ENCODE results near the gene EFCC1.

The EFCC1 gene

DNA sequence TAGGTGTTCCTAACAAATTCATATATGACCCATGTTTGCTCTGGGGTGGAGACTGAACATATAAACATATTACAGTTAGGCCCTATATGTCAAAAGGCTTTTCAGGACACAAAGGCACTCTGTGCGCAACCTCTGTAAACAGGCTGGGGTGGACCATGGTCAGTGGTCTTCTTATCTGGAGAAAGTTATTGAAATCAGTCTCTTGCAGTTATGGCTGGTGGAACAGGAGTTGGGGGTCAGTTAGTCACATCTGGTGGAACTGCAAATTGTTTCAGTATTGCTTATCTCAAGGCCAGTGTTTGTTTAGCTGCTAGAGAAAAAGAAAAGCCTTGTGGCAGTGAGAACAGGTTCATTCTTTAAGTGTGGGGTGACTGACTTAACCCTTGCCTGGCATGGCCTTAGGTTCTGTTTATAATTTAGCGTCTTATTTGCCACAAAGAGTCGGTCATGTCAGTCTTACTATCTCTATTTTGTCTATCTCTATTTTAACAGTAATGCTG, 53.6 kb downstream of the EFCC1 start:
- Histone ChIP-seq H3K9me2 (replicated peaks; ENCODE audit: insufficient read depth, low read length) (no peaks in the 10 kb centered on the region), H4K20me1 (ENCODE audit: low read depth, low read length) (no peaks in the 10 kb centered on the region), H3K79me2 (ENCODE audit: insufficient read depth, low read length) (no peaks in the 10 kb centered on the region), H3F3A (ENCODE audit: insufficient read depth) (no peaks in the 10 kb centered on the region), H3K4me2 (ENCODE audit: low read depth, low read length, poor library complexity, severe bottlenecking) (no peak overlapping the region), H3K9ac (ENCODE audit: low read length) (no peak overlapping the region), H2AFZ (ENCODE audit: low read depth, low read length, severe bottlenecking) (no peak overlapping the region), H3K9me3 (ENCODE audit: insufficient read depth, low read length) (no peaks in the 10 kb centered on the region), H3K27me3 (ENCODE audit: low read length) (no peaks in the 10 kb centered on the region), H3K36me3 (ENCODE audit: low read length) (no peaks in the 10 kb centered on the region), H3K4me3 (ENCODE audit: insufficient read depth, low read length, poor library complexity, severe bottlenecking) (no peak overlapping the region), H3K27ac (ENCODE audit: low read depth, low read length) (no peak overlapping the region)
- TF ChIP-seq, protein P1, sequence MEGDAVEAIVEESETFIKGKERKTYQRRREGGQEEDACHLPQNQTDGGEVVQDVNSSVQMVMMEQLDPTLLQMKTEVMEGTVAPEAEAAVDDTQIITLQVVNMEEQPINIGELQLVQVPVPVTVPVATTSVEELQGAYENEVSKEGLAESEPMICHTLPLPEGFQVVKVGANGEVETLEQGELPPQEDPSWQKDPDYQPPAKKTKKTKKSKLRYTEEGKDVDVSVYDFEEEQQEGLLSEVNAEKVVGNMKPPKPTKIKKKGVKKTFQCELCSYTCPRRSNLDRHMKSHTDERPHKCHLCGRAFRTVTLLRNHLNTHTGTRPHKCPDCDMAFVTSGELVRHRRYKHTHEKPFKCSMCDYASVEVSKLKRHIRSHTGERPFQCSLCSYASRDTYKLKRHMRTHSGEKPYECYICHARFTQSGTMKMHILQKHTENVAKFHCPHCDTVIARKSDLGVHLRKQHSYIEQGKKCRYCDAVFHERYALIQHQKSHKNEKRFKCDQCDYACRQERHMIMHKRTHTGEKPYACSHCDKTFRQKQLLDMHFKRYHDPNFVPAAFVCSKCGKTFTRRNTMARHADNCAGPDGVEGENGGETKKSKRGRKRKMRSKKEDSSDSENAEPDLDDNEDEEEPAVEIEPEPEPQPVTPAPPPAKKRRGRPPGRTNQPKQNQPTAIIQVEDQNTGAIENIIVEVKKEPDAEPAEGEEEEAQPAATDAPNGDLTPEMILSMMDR (IDR thresholded peaks at IDR 0.05; ENCODE audit: insufficient read depth, low read length, poor library complexity, severe bottlenecking) = no peak
- no peak for TF ChIP-seq EZH2phosphoT487 (conservative IDR thresholded peaks at IDR 0.05; ENCODE audit: low read length)

DNA sequence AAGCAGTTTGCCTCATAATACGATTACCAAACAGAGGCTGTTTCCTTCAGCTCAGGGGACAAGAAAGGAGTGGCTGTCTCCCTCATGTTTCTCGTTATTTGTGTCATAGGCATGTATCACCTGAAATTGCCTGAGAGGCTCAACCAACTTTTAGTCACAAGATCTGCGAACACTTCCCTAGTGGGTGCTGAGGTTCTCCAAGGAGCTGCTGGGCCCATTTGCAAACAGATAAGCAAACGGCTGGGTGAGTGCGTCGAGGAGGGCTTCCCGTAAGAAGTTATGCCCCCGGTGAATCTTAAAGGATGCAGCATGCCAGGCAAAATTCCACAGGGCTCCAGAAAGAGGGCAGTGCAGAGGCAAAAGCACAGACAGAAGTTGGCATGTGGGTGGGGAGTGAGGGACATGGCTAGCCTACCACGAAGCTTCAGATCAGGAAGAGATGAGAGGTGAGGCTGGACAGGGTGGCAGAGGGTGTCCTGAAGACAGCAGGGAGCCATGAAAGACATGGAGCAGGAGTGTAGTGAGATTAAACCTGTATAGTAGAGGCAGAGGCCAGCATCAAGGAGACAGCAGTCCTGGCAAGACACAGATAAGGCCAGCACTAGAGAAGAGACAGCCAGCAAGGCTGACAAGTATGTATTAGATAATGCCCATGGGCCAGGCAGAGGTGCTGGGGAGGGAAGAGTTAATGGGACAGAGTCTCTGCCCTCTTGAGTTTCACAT, 55.5 kb downstream of the EFCC1 start:
- no peaks in the 10 kb centered on the region for H3K79me2 ChIP-seq (ENCODE audit: insufficient read depth, low read length)
- no peaks in the 10 kb centered on the region for H3K27me3 ChIP-seq (ENCODE audit: low read length)
- H3K4me3 ChIP-seq (ENCODE audit: insufficient read depth, low read length, poor library complexity, severe bottlenecking) = no peak overlapping the region
- H4K20me1 ChIP-seq (ENCODE audit: low read depth, low read length) = no peaks in the 10 kb centered on the region
- no peak overlapping the region for H3K4me2 ChIP-seq (ENCODE audit: low read depth, low read length, poor library complexity, severe bottlenecking)
- no peak overlapping the region for H2AFZ ChIP-seq (ENCODE audit: low read depth, low read length, severe bottlenecking)
- H3K9ac ChIP-seq (ENCODE audit: low read length) = no peak overlapping the region
- TF ChIP-seq, protein P1 (IDR thresholded peaks at IDR 0.05; ENCODE audit: insufficient read depth, low read length, poor library complexity, severe bottlenecking) = no peak
- TF ChIP-seq EZH2phosphoT487 (conservative IDR thresholded peaks at IDR 0.05; ENCODE audit: low read length) = no peak
- no peaks in the 10 kb centered on the region for H3F3A ChIP-seq (ENCODE audit: insufficient read depth)
- H3K9me3 ChIP-seq (ENCODE audit: insufficient read depth, low read length) = no peaks in the 10 kb centered on the region
- H3K27ac ChIP-seq (ENCODE audit: low read depth, low read length) = no peak overlapping the region
- no peaks in the 10 kb centered on the region for H3K9me2 ChIP-seq (replicated peaks; ENCODE audit: insufficient read depth, low read length)
- H3K36me3 ChIP-seq (ENCODE audit: low read length) = no peaks in the 10 kb centered on the region

DNA sequence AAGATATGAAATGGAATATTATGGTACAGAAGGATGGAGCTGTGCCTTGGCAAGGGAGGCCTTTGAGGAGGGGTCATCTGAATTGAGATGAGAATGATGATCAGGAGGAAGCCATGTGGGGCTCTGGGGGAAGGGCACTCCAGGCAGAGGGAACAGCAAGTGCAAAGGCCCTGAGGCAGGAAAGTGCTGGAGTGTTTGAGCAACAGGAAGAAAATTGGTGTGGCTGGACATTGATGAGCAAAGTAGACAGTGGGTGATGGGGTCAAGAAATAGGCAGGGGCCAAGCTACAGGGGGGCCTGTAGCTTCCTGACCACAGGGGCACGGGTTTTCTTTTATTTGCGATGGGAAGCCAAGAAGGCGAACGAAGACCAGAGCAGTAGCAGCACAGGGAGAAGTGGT, 56.1 kb downstream of the EFCC1 start:
- TF ChIP-seq EZH2phosphoT487 (conservative IDR thresholded peaks at IDR 0.05; ENCODE audit: low read length) = no peak
- TF ChIP-seq, protein P1 (IDR thresholded peaks at IDR 0.05; ENCODE audit: insufficient read depth, low read length, poor library complexity, severe bottlenecking) = no peak
- H3K79me2 ChIP-seq (ENCODE audit: insufficient read depth, low read length) = no peaks in the 10 kb centered on the region
- no peaks in the 10 kb centered on the region for H3K9me3 ChIP-seq (ENCODE audit: insufficient read depth, low read length)
- H3K4me3 ChIP-seq (ENCODE audit: insufficient read depth, low read length, poor library complexity, severe bottlenecking) = no peak overlapping the region
- no peaks in the 10 kb centered on the region for H3F3A ChIP-seq (ENCODE audit: insufficient read depth)
- no peak overlapping the region for H3K27ac ChIP-seq (ENCODE audit: low read depth, low read length)
- H3K27me3 ChIP-seq (ENCODE audit: low read length) = no peaks in the 10 kb centered on the region
- H3K36me3 ChIP-seq (ENCODE audit: low read length) = no peaks in the 10 kb centered on the region
- H4K20me1 ChIP-seq (ENCODE audit: low read depth, low read length) = no peaks in the 10 kb centered on the region
- no peaks in the 10 kb centered on the region for H3K9me2 ChIP-seq (replicated peaks; ENCODE audit: insufficient read depth, low read length)
- no peak overlapping the region for H3K4me2 ChIP-seq (ENCODE audit: low read depth, low read length, poor library complexity, severe bottlenecking)
- H2AFZ ChIP-seq (ENCODE audit: low read depth, low read length, severe bottlenecking) = no peak overlapping the region
- H3K9ac ChIP-seq (ENCODE audit: low read length) = no peak overlapping the region
